ENCODE measurements around the gene AHSA1.
"Not testable (repeated sequence)": the region's sequence is repeated elsewhere in the genome, so short reads cannot be mapped to it uniquely, and the experiment has no call there.

The AHSA1 gene

GRCh38 chr14:77457522-77458248, at the start of gene AHSA1, which contains the start of gene VIPAS39:
Gene AHSA1, plus strand, starts transcription at chr14:77458093. Its CDS starts 97 bp downstream, at chr14:77458190.
Gene VIPAS39, minus strand, starts transcription at chr14:77457601. Its CDS starts 3,499 bp downstream, at chr14:77454102.
- peak; percentile 79 to 95 for DNase-seq (ENCODE audit: extremely low read depth in 1 of 2, low read depth in 1 of 2)

- no peak for DNase-seq (ENCODE audit: extremely low read depth in 1 of 2, low read depth in 1 of 2)
These were observed 48.8 kb upstream of the AHSA1 start for GRCh38 chr14:77409131-77409533.

GRCh38 chr14:77415403-77416030, 42.4 kb upstream of the AHSA1 start:
- not testable (repeated sequence) for DNase-seq (ENCODE audit: extremely low read depth in 1 of 2, low read depth in 1 of 2)

DNA sequence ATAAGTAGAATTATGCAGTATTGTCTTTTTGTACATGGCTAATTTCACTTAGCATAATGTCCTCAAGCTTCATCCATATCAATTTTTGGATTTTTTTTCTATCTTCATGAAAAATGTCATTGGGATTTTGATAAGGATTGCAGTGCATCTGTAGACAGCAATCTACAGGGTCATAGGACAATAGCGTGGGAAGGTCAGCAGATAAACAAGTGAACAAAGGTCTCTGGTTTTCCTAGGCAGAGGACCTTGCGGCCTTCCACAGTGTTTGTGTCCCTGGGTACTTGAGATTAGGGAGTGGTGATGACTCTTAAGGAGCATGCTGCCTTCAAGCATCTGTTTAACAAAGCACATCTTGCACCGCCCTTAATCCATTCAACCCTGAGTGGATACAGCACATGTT, 41.8 kb upstream of the AHSA1 start:
- DNase-seq (ENCODE audit: extremely low read depth in 1 of 2, low read depth in 1 of 2), result not testable (repeated sequence)

DNA sequence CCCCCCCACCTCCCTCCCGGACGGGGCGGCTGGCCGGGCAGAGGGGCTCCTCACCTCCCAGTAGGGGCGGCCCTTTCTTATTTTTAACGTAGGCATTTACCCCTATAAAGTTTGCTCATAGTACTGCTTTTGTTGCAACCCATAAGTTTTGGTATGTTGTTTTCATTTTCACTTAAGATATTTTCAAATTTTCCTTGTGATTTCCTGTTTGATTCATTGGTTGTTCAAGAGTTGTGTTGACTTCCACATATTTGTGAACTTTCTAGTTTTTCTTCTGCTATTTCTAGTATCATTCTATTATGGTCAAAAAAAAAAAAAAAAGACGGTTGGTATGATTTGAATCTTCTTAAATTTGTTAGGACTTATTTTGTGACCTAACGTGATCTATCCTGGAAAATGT, 41.1 kb upstream of the AHSA1 start:
- no peak for DNase-seq (ENCODE audit: extremely low read depth in 1 of 2, low read depth in 1 of 2)

GRCh38 chr14:77421201-77421600, 36.7 kb upstream of the AHSA1 start:
- no peak for DNase-seq (ENCODE audit: extremely low read depth in 1 of 2, low read depth in 1 of 2)

DNA sequence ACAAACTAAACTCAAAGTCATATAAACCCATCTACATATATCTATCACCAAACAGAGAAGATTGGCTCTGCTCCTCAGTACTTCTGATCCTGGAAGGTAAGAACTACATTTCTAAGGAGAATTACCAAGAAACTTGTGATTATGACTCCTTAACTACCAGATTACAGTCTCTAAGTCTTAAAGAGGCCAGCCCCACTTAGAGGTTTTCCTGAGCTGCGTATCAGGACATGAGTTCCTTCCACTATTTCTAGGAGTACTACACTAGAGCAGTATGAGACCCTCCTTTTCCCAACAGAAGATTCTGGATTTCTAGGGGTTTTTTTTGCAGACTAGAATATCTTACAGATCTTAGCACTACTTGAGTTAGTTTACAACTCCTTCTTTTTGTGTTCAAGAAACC, 34.5 kb upstream of the AHSA1 start, which contains the start of gene NOXRED1:
NOXRED1 (minus strand) TSS at position 101 of the 400 bp plus-strand sequence. CDS start 634 bp downstream, outside the sequence.
- DNase-seq (ENCODE audit: extremely low read depth in 1 of 2, low read depth in 1 of 2), result no peak

DNA sequence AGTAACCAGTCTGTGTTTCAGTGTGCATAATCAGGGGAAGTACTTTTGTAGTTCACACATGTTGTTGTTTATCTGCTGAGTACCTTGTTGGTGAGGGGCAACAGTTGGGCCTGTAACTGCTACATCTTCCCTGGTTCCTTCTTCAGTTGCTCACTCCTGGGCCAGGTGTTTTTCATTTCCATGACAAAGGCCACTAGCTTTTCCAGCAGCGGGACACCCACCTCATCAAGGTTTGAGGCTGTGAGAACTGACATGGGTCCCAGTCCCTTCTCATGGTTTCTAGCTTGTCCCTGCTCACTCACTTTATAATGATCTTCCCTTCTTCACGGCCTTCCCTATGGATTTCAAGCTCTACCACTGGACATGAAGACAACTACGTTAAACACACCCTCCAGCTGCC, 33.0 kb upstream of the AHSA1 start:
- no peak for DNase-seq (ENCODE audit: extremely low read depth in 1 of 2, low read depth in 1 of 2)

- DNase-seq (ENCODE audit: extremely low read depth in 1 of 2, low read depth in 1 of 2), result no peak
These were observed 31.5 kb upstream of the AHSA1 start for GRCh38 chr14:77426396-77426795.

DNA sequence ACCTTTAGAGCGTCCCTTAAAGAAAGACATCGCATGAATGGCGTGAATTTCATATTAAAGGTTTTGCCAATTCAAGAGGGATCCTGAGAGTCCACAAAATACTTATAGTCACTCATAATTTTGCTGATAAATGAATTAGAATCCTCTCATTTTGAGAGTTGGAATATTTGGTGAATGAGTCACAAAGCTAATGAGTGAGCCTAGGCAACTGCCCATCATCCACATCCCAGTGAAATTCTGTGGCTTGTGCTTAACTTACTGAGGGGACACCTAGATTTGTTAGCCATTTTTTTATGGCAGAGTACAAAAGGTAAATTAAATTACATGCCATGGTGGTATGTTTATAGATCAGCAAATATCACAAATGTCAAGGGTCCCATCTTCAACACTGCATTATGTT, 21.9 kb upstream of the AHSA1 start:
- DNase-seq (ENCODE audit: extremely low read depth in 1 of 2, low read depth in 1 of 2), result no peak

DNA sequence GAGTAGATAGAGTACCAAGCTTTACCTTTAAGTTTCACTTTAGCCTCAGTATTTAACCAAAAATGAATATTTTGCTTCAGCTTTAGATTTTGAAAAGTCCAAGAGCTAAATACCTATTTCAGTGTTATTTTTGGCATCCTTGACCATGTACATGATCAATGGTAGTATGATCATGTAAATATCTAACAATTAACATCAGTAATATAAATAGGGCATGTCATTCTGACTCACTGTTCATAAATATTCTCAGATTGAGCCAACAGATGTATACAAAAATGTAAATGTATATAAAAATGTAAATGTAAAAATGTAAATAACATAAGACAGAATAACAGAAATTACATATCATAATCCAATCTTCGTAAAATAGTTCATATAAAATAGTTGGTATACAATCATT, 19.3 kb upstream of the AHSA1 start:
- DNase-seq (ENCODE audit: extremely low read depth in 1 of 2, low read depth in 1 of 2), result no peak

- DNase-seq (ENCODE audit: extremely low read depth in 1 of 2, low read depth in 1 of 2), result no peak
These were observed 18.0 kb upstream of the AHSA1 start for GRCh38 chr14:77439861-77440260.

DNA sequence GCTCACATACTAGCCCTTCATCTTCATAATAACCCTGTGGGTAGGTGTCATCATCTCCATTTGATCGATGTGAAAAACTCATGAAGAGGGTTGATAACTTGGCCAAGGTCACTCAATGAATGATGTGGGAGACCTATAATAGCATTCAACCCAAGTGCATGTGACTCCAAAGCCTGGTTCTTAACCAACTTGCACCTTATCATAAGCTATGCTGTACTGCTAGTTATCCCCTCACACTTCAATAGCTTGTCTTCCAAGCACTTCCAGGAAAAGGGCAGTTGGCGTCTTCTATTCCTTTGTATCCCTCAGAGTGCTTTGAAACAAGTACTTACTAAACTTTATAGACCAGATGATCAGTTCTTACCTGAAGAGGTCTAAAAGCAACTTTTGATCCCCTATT, 15.7 kb upstream of the AHSA1 start:
- DNase-seq (ENCODE audit: extremely low read depth in 1 of 2, low read depth in 1 of 2), result no peak

- no peak for DNase-seq (ENCODE audit: extremely low read depth in 1 of 2, low read depth in 1 of 2)
These were observed 1.8 kb upstream of the AHSA1 start for GRCh38 chr14:77455966-77456640.

DNA sequence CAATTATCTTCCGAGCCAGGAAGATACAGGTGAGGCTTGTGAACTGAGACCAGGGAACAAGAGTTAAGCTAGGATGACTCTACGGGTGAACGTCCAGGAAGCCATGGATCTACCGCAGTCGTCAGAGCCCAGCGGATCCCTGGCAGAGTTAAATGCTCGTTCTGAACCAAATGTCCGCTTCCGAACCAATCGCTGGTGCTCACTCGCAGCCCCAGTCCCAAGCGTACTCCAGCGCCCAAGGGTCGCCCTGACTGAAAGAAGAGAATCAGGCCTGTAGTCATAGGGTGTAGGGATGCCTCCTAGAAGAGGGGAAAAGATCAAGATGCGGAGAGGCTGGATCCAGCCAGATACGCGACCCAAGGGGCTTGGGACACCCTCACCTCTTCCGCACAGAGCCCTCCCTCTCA, 775 bp upstream of the AHSA1 start:
- DNase-seq (ENCODE audit: extremely low read depth in 1 of 2, low read depth in 1 of 2), result no peak

- no peak for DNase-seq (ENCODE audit: extremely low read depth in 1 of 2, low read depth in 1 of 2)
These were observed 507 bp downstream of the AHSA1 start for GRCh38 chr14:77458249-77458950.

DNA sequence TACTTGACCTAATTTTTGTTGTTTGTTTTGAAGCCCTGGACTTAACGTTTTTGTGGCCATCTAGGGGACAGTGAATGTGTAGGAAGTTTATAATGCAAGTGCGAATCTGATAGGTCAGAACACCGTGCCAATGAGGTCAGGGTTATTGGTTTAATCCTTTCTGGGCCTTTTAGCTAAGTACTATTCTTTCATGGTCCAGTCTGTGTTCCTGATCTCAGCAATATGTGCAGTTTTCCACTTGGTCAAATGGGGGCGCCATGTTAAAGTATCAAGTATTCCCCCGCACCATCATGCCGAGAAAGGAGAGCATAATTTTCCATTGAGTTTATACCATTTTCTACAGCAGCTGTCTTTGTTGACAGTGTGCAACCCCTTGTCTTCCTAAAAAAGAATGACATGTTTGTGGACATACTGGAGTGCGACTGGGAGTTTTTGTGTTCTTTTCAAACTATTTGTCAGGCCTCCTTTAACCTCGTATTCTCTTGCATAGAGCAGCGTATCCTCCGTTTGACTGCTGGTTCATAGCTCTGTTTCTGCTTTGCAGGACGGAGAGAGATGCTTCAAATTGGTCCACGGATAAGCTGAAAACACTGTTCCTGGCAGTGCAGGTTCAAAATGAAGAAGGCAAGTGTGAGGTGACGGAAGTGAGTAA, 1.3 kb downstream of the AHSA1 start:
- DNase-seq (ENCODE audit: extremely low read depth in 1 of 2, low read depth in 1 of 2), result peak; percentile 21 to 65

DNA sequence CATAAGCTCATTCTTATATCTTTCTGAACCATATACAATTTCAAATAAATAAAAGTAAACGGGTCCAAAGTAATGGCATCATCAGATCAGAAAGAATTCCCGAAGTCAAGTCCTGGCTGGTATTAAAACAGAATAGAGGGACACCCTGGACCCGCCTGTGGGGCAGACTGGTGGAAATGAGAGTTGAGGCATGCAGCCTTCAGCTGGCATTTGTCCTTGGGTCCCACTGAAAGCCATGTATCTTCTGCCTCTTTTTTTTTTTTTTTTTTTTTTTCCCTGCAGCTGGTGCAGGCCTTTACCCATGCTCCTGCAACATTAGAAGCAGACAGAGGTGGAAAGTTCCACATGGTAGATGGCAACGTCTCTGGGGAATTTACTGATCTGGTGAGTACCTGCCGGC, 9.9 kb downstream of the AHSA1 start:
- DNase-seq (ENCODE audit: extremely low read depth in 1 of 2, low read depth in 1 of 2), result no peak

- DNase-seq (ENCODE audit: extremely low read depth in 1 of 2, low read depth in 1 of 2), result no peak
These were observed 11.2 kb downstream of the AHSA1 start for GRCh38 chr14:77469067-77469505.

- no peak for DNase-seq (ENCODE audit: extremely low read depth in 1 of 2, low read depth in 1 of 2)
These were observed 11.6 kb downstream of the AHSA1 start for GRCh38 chr14:77469539-77469938.
